Astrocyte (in vitro differentiated cells and primary cell): Measurements from ENCODE around the gene CHMP4B. TPM values are rescaled to one million over a fixed set of nuclear protein-coding genes. Genes with fewer than 3 reads are reported as not detected.

ENCODE experiments used
- DNase-seq: peaks from one replicate; pipeline ENCODE4 v3.0.0-alpha.2; 2010; ENCODE audit warnings: low read depth
- FAIRE-seq: peaks from 2 replicates; lab custom pipeline; 2011; peaks lifted over from hg19 to GRCh38; lab: Jason Lieb, UNC
- H2AFZ ChIP-seq: 2 replicates; pipeline ENCODE4 v1.6.0; 2012; ENCODE audit warnings: low read depth, low read length, inconsistent platforms
- H3K27ac ChIP-seq: 2 replicates; pipeline ENCODE4 v1.5.1; 2011; ENCODE audit warnings: low read depth, low read length, inconsistent platforms
- H3K27me3 ChIP-seq: 2 replicates; pipeline ENCODE4 v1.6.0; 2011; ENCODE audit warnings: low read length, inconsistent platforms; ENCODE audit not compliant: insufficient read depth
- H3K36me3 ChIP-seq: 2 replicates; pipeline ENCODE4 v1.5.1; 2011; ENCODE audit warnings: low read length, inconsistent platforms; ENCODE audit not compliant: insufficient read depth
- H3K4me1 ChIP-seq: 2 replicates; pipeline ENCODE4 v1.5.1; 2011; ENCODE audit warnings: low read length, inconsistent platforms; ENCODE audit not compliant: insufficient read depth
- H3K4me2 ChIP-seq: 2 replicates; pipeline ENCODE4 v1.6.0; 2012; ENCODE audit warnings: low read length, inconsistent platforms
- H3K4me3 ChIP-seq: 2 replicates; pipeline ENCODE4 v1.5.1; 2011; ENCODE audit warnings: low read depth, mild to moderate bottlenecking, low read length, inconsistent platforms; ENCODE audit not compliant: insufficient read depth
- H3K79me2 ChIP-seq: 2 replicates; pipeline ENCODE4 v1.6.0; 2012; ENCODE audit warnings: mild to moderate bottlenecking, low read length, inconsistent platforms; ENCODE audit not compliant: insufficient read depth
- H3K9ac ChIP-seq: 2 replicates; pipeline ENCODE4 v1.6.0; 2012; ENCODE audit warnings: mild to moderate bottlenecking, low read length, inconsistent platforms
- H3K9me3 ChIP-seq: 2 replicates; pipeline ENCODE4 v1.5.1; 2012; ENCODE audit warnings: low read depth, mild to moderate bottlenecking, low read length, inconsistent platforms; ENCODE audit not compliant: insufficient read depth
- H4K20me1 ChIP-seq: 2 replicates; pipeline ENCODE4 v1.6.0; 2012; ENCODE audit warnings: low read length, inconsistent platforms; ENCODE audit not compliant: insufficient read depth
- H3K27ac Mint-ChIP-seq: one replicate; pipeline ENCODE4 v1.8.0; 2021; ENCODE audit warnings: mild to moderate bottlenecking, mixed read lengths; ENCODE audit not compliant: unreplicated experiment
- H3K27me3 Mint-ChIP-seq: one replicate; pipeline ENCODE4 v1.8.0; 2021; ENCODE audit warnings: low read depth, mixed read lengths; ENCODE audit not compliant: unreplicated experiment
- H3K36me3 Mint-ChIP-seq: one replicate; pipeline ENCODE4 v1.8.0; 2021; ENCODE audit warnings: low read depth, mixed read lengths; ENCODE audit not compliant: unreplicated experiment
- H3K4me1 Mint-ChIP-seq: one replicate; pipeline ENCODE4 v1.8.0; 2021; ENCODE audit warnings: low read depth, mixed read lengths; ENCODE audit not compliant: unreplicated experiment
- H3K4me3 Mint-ChIP-seq: one replicate; pipeline ENCODE4 v1.8.0; 2021; ENCODE audit warnings: mild to moderate bottlenecking, moderate library complexity, mixed read lengths; ENCODE audit not compliant: unreplicated experiment
- H3K9me3 Mint-ChIP-seq: one replicate; pipeline ENCODE4 v1.8.0; 2021; ENCODE audit warnings: mild to moderate bottlenecking, mixed read lengths; ENCODE audit not compliant: unreplicated experiment
- CTCF ChIP-seq: IDR thresholded peaks from 2 replicates; pipeline ENCODE4 v1.5.1; 2011; ENCODE audit warnings: low read depth, mild to moderate bottlenecking, inconsistent platforms, low read length, moderate library complexity; ENCODE audit not compliant: insufficient read depth
- EZH2 ChIP-seq: IDR thresholded peaks from 2 replicates; pipeline ENCODE4 v1.6.1; 2012; ENCODE audit warnings: mild to moderate bottlenecking, low read length, inconsistent platforms; ENCODE audit not compliant: insufficient read depth
- total RNA-seq: library from RNA; stranded (reverse); gene quantifications from 2 replicates; pipeline ENCODE4 v1.2.1, GENCODE V29; 2021

Gene CHMP4B
- total RNA-seq, 1 donor from 2014 or later: 90.6 TPM

- Mint-ChIP-seq H3K9me3 (peaks cover 9% of the 10 kb centered on the region), H3K4me1 (peaks cover 15% of the 10 kb centered on the region), H3K27ac (no peak overlapping the region), H3K36me3 (no peaks in the 10 kb centered on the region), H3K4me3 (no peak overlapping the region), H3K27me3 (peaks cover 14% of the 10 kb centered on the region)
- no peak overlapping the region for H2AFZ ChIP-seq
- no peak for TF ChIP-seq CTCF
- TF ChIP-seq EZH2: no peak
- no peak overlapping the region for H3K9ac ChIP-seq
- no peak overlapping the region for H3K27ac ChIP-seq
- H3K4me1 ChIP-seq: peaks cover 5% of the 10 kb centered on the region
- no peak for FAIRE-seq
- peaks cover 4% of the 10 kb centered on the region for H3K9me3 ChIP-seq
- no peaks in the 10 kb centered on the region for H3K79me2 ChIP-seq
- DNase-seq: no peak
- no peak overlapping the region for H3K4me2 ChIP-seq
- H3K36me3 ChIP-seq: no peaks in the 10 kb centered on the region
- H4K20me1 ChIP-seq: no peaks in the 10 kb centered on the region
- no peaks in the 10 kb centered on the region for H3K27me3 ChIP-seq
- no peak overlapping the region for H3K4me3 ChIP-seq
These were observed 79.4 kb downstream of the CHMP4B start for GRCh38 chr20:33890557-33890956.

GRCh38 chr20:33893314-33893713, 82.2 kb downstream of the CHMP4B start:
- Mint-ChIP-seq H3K27me3 (peaks cover 9% of the 10 kb centered on the region), H3K36me3 (no peaks in the 10 kb centered on the region), H3K4me1 (peaks cover 18% of the 10 kb centered on the region), H3K9me3 (peaks cover 9% of the 10 kb centered on the region), H3K4me3 (no peak overlapping the region), H3K27ac (peak overlapping the region; percentile 49)
- H3K27ac ChIP-seq: no peak overlapping the region
- peak overlapping the region; percentile 26 for H3K4me2 ChIP-seq
- H3K4me3 ChIP-seq: no peak overlapping the region
- no peak overlapping the region for H3K9ac ChIP-seq
- H3K79me2 ChIP-seq: no peaks in the 10 kb centered on the region
- H3K27me3 ChIP-seq: no peaks in the 10 kb centered on the region
- H3K4me1 ChIP-seq: peaks cover 5% of the 10 kb centered on the region
- H3K36me3 ChIP-seq: no peaks in the 10 kb centered on the region
- FAIRE-seq: no peak
- peaks cover 4% of the 10 kb centered on the region for H3K9me3 ChIP-seq
- H4K20me1 ChIP-seq: no peaks in the 10 kb centered on the region
- DNase-seq: peak; percentile 85
- no peak for TF ChIP-seq EZH2
- no peak for TF ChIP-seq CTCF
- H2AFZ ChIP-seq: no peak overlapping the region

DNA sequence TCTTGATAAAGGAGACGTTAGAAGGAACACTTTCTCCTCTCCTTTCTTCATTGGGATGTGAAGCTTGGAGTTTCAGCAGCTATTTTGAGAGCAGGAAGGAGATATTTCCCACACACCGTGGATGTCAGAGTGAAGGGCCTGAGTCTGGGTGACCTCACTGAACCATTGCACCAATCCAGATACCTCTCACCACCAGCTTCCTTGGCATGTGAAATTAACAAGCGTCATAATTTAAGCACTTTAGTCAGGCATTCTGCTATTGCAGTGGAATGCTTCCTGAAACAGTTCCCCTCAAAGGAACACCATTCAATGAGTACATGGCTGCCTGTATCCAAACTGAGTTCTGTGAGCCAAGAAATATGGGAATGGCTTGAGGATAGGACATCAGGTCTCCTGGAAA, 83.7 kb downstream of the CHMP4B start:
- no peak overlapping the region for H3K4me3 Mint-ChIP-seq

More for the DNA sequence above, 83.7 kb downstream of the CHMP4B start:
- H3K9ac ChIP-seq: no peak overlapping the region
- Mint-ChIP-seq H3K36me3 (no peaks in the 10 kb centered on the region), H3K4me1 (peaks cover 18% of the 10 kb centered on the region), H3K27ac (no peak overlapping the region), H3K9me3 (peaks cover 9% of the 10 kb centered on the region), H3K27me3 (peaks cover 9% of the 10 kb centered on the region)
- peaks cover 4% of the 10 kb centered on the region for H3K9me3 ChIP-seq
- H4K20me1 ChIP-seq: no peaks in the 10 kb centered on the region
- no peak overlapping the region for H2AFZ ChIP-seq
- H3K4me3 ChIP-seq: no peak overlapping the region
- no peak overlapping the region for H3K27ac ChIP-seq
- DNase-seq (peak; percentile 57), FAIRE-seq (no peak)
- no peaks in the 10 kb centered on the region for H3K27me3 ChIP-seq
- no peaks in the 10 kb centered on the region for H3K79me2 ChIP-seq
- peaks cover 5% of the 10 kb centered on the region for H3K4me1 ChIP-seq
- TF ChIP-seq EZH2: no peak
- TF ChIP-seq CTCF: no peak
- no peak overlapping the region for H3K4me2 ChIP-seq
- no peaks in the 10 kb centered on the region for H3K36me3 ChIP-seq
